SK-N-SH (cell line): Measurements from ENCODE around the gene APOF.

ENCODE experiments used
- CHD2 ChIP-seq: fragments of 150-350 bp; IDR thresholded peaks from 2 replicates; pipeline ENCODE4 v1.6.1; 2018; ENCODE audit warnings: low read length; ENCODE audit not compliant: partially characterized antibody
- EP300 ChIP-seq, 2 experiments: IDR thresholded peaks; 2 replicates each; pipeline versions ENCODE4 v1.4.0 to v1.6.1; 2012; ENCODE audit warnings: borderline replicate concordance in 1 of 2, low read depth in 1 of 2, low read length in 1 of 2
- EZH2phosphoT487 ChIP-seq: fragments of 200-600 bp; sonication (generic); IDR thresholded peaks from 2 replicates; pipeline ENCODE4 v1.6.1; 2017; ENCODE audit warnings: low read depth, mixed run types, mild to moderate bottlenecking, antibody characterized with exemption, moderate library complexity, borderline replicate concordance
- FOXM1 ChIP-seq: IDR thresholded peaks from 2 replicates; pipeline ENCODE4 v1.4.0; 2012; ENCODE audit warnings: low read depth, mild to moderate bottlenecking
- GABPA ChIP-seq: IDR thresholded peaks from 2 replicates; pipeline ENCODE4 v1.4.0; 2012; ENCODE audit warnings: low read depth, mild to moderate bottlenecking
- RAD21 ChIP-seq: IDR thresholded peaks from 2 replicates; pipeline ENCODE4 v1.6.1; 2012; ENCODE audit warnings: mild to moderate bottlenecking, low read length
- SIN3A ChIP-seq: IDR thresholded peaks from 2 replicates; pipeline ENCODE4 v1.6.1; 2012; ENCODE audit warnings: low read depth, mild to moderate bottlenecking, low read length, moderate library complexity, borderline replicate concordance
- TAF1 ChIP-seq: IDR thresholded peaks from 2 replicates; pipeline ENCODE4 v1.6.1; 2012; ENCODE audit warnings: low read depth, mild to moderate bottlenecking, low read length, moderate library complexity, borderline replicate concordance
- TCF12 ChIP-seq: IDR thresholded peaks from 2 replicates; pipeline ENCODE4 v1.4.0; 2012
- TF ChIP-seq, protein P1 (sequence below): fragments of 200-600 bp; sonication (generic); IDR thresholded peaks from 2 replicates; pipeline ENCODE4 v1.6.1; 2017; ENCODE audit warnings: antibody characterized with exemption, mild to moderate bottlenecking, moderate library complexity
- TF ChIP-seq, protein P2 (sequence below): IDR thresholded peaks from 2 replicates; pipeline ENCODE4; 2012
- TF ChIP-seq, protein P3 (sequence below): IDR thresholded peaks from 2 replicates; pipeline ENCODE4 v1.4.0; 2012; ENCODE audit warnings: low read depth, borderline replicate concordance
- TF ChIP-seq, protein P4 (sequence below): IDR thresholded peaks from 2 replicates; pipeline ENCODE4 v1.4.0; 2012; ENCODE audit warnings: low read depth
- TF ChIP-seq, protein P5 (sequence below): IDR thresholded peaks from 2 replicates; pipeline ENCODE4 v1.6.1; 2012; ENCODE audit warnings: mild to moderate bottlenecking, low read depth, low read length, moderate library complexity

DNA sequence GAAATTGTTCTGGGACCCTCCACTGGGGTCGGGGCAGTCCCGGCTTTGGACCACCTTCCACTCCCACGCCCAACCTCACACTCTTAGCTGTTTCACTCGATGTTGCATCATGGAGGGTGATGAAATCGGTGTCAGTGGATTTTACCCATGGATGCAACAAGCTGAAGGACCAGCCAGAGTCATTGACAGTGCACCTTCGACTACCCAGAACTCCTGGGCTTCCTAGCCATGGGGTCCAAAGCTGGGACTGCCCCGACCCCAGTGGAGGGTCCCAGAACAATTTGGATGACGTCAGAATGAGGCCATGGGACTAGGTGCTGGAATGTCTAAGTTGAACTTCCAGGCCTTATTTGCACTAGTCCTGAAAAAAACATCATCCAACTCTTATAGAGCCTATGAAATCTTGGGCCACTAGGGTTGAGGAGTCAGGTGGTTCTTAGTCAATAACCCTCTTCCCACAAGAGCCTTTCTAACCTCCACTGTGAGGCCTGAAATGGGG lies 24.9 kb downstream of the APOF start:
- TF ChIP-seq, protein P1, sequence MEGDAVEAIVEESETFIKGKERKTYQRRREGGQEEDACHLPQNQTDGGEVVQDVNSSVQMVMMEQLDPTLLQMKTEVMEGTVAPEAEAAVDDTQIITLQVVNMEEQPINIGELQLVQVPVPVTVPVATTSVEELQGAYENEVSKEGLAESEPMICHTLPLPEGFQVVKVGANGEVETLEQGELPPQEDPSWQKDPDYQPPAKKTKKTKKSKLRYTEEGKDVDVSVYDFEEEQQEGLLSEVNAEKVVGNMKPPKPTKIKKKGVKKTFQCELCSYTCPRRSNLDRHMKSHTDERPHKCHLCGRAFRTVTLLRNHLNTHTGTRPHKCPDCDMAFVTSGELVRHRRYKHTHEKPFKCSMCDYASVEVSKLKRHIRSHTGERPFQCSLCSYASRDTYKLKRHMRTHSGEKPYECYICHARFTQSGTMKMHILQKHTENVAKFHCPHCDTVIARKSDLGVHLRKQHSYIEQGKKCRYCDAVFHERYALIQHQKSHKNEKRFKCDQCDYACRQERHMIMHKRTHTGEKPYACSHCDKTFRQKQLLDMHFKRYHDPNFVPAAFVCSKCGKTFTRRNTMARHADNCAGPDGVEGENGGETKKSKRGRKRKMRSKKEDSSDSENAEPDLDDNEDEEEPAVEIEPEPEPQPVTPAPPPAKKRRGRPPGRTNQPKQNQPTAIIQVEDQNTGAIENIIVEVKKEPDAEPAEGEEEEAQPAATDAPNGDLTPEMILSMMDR = no peak
- TF ChIP-seq, protein P2, sequence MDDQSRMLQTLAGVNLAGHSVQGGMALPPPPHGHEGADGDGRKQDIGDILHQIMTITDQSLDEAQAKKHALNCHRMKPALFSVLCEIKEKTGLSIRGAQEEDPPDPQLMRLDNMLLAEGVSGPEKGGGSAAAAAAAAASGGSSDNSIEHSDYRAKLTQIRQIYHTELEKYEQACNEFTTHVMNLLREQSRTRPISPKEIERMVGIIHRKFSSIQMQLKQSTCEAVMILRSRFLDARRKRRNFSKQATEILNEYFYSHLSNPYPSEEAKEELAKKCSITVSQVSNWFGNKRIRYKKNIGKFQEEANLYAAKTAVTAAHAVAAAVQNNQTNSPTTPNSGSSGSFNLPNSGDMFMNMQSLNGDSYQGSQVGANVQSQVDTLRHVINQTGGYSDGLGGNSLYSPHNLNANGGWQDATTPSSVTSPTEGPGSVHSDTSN = no peak
- TF ChIP-seq FOXM1 (no peak), GABPA (no peak), CHD2 (no peak), EZH2phosphoT487 (no peak), TAF1 (no peak), EP300 (IDR thresholded peaks at IDR 0.05; ENCODE audit: borderline replicate concordance in 1 of 2, low read depth in 1 of 2, low read length in 1 of 2) (no peak), SIN3A (no peak), RAD21 (no peak), TCF12 (no peak)
- TF ChIP-seq, protein P3, sequence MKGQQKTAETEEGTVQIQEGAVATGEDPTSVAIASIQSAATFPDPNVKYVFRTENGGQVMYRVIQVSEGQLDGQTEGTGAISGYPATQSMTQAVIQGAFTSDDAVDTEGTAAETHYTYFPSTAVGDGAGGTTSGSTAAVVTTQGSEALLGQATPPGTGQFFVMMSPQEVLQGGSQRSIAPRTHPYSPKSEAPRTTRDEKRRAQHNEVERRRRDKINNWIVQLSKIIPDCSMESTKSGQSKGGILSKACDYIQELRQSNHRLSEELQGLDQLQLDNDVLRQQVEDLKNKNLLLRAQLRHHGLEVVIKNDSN = no peak
- TF ChIP-seq, protein P4, sequence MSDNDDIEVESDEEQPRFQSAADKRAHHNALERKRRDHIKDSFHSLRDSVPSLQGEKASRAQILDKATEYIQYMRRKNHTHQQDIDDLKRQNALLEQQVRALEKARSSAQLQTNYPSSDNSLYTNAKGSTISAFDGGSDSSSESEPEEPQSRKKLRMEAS = no peak
- TF ChIP-seq, protein P5, sequence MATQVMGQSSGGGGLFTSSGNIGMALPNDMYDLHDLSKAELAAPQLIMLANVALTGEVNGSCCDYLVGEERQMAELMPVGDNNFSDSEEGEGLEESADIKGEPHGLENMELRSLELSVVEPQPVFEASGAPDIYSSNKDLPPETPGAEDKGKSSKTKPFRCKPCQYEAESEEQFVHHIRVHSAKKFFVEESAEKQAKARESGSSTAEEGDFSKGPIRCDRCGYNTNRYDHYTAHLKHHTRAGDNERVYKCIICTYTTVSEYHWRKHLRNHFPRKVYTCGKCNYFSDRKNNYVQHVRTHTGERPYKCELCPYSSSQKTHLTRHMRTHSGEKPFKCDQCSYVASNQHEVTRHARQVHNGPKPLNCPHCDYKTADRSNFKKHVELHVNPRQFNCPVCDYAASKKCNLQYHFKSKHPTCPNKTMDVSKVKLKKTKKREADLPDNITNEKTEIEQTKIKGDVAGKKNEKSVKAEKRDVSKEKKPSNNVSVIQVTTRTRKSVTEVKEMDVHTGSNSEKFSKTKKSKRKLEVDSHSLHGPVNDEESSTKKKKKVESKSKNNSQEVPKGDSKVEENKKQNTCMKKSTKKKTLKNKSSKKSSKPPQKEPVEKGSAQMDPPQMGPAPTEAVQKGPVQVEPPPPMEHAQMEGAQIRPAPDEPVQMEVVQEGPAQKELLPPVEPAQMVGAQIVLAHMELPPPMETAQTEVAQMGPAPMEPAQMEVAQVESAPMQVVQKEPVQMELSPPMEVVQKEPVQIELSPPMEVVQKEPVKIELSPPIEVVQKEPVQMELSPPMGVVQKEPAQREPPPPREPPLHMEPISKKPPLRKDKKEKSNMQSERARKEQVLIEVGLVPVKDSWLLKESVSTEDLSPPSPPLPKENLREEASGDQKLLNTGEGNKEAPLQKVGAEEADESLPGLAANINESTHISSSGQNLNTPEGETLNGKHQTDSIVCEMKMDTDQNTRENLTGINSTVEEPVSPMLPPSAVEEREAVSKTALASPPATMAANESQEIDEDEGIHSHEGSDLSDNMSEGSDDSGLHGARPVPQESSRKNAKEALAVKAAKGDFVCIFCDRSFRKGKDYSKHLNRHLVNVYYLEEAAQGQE = no peak
